Measurements from ENCODE around the gene ITPR1.
"Not testable (repeated sequence)": the region's sequence is repeated elsewhere in the genome, so short reads cannot be mapped to it uniquely, and the experiment has no call there.

The ITPR1 gene

DNA sequence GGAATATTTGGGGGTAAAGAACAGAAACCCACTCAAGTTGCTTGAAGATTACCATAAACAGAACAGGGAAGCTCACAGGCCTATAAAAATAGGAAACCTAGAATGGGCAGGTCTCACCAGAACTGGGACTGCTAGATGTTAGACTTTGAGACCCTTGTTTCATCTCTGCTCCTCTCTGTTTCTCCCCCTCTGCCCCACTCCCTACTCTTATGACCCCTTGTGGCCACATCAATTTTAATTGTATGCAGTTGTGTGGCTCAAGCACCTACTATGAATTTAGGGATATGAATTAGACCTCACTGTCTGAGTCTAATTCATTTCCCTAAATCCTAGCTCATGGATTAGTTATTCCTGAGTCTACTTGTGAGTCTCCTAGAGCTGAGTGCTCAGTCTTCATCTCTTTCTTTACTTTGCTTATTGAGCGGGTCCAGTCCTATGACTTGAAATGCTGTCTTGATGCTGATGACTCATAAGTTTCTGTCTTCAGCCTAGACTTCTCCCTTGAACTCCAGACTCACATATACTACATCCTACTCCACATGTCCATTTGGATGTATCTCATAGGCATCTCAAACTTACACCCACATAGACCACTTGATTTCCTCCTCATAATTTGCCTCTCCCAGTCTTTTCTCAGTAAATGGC is 78.7 kb downstream of the ITPR1 start:
- DNase-seq (ENCODE audit: low read depth), result no peak

DNA sequence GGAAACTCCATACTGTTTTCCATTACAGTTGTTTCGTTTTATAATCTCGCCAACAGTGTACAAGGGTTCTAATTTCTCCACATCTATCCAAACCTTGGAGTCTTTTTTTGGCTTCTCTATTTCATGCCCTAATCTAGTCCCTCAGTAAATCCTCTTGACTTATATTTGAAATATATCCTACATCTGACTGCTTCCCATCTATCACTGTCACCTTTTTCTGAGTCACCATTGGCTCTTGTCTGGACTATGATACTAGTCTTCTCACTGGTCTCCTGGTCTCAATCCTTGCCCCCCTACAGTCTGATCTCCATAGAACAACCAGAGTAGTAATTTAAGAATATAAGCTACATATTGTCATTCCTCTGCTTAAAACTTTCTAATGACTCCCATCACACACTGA is 80.0 kb downstream of the ITPR1 start:
- DNase-seq (ENCODE audit: low read depth), result no peak

- DNase-seq (ENCODE audit: low read depth), result no peak
Observed at GRCh38 chr3:4574426-4574965, 81.3 kb downstream of the ITPR1 start.

DNA sequence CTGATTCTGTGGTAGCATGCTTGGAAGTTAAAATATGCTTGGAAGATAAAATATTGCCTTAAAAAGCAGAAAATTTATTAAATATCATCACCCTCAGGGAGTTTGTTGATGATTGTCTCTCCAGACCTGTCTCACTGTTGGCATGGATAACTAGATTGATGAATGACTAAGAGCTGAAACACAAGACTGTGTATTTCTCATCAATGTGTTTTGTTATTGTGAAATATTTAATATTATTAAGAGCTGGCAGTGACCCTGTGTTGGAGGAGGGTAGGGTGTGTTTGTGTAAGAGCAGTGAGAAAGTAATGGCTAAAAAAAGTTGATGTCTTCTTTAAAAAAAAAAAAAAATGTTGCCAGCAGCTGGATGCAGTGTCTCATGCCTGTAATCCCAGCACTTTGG is 82.2 kb downstream of the ITPR1 start:
- DNase-seq (ENCODE audit: low read depth), result no peak

DNA sequence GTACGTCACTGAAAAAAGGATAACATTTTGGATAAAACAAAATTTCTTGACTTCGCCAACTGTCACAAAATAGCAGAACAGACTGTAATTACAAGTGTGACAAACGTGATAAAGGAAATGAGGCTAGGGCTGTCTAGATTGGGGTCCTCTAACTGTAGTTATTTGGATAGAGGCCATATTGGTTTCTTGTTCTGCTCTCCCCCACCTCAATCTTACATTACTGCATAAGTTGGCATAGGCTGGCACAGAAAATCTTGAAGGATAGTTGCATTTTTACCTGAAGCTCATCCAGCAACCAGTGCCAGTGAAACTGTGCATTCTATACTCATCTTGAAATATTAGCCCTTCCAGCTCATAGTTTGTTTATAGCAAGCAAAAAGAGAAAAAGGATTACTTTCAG is 84.6 kb downstream of the ITPR1 start:
- DNase-seq (ENCODE audit: low read depth), result no peak

DNA sequence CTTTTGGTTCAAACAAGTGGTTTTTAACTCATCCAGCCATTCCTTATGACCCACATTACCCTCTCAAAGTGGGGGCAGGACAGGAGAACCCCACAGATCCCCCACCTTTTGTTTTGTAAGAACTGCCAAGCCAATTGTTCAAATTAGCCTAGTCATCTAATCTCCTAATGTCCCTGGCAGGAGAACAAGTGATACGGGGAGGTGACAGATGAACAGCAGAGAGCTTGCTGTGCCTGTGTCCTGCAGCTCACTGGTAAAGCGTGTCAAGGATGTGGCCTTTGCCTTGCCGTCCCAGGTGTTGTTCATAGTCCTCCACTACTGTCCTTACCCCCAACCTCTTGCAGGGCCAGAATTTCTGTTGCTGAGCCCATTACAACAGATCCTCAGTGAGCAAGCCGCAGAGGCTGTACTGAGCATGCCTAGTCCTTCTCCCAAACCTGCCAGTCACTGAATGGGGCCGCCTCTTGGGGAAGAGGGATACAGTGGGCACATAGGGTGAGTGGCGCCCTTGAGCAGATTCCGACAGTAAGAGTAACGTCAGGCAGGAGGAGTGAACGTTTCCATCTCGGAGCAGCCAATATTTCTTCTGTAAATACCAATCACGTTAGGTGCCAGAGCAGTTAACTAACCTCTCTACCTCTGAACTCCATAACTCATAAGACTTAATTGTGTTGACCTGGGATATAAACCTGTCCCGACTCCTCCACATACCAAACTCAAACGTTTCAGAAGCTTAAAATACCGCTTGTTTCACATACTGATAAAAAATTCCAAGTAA is 87.4 kb downstream of the ITPR1 start:
- DNase-seq (ENCODE audit: low read depth), result no peak

DNA sequence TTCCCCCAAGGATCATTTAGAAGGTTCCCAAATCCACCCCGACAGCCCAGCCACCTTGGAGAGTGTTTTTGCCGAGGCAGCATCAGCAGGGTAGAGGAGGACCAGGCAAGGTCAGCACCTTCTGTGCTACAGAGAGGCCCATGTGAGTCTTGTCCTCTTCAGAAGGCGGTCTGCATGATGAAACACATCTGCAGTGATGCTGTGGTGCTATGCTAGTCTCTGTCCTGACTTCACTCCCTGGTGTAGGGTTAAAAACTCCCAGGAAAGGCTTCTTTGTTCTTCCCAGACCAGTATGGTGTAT is 87.9 kb downstream of the ITPR1 start:
- DNase-seq (ENCODE audit: low read depth), result no peak

GRCh38 chr3:4581498-4581897 is 88.3 kb downstream of the ITPR1 start:
- DNase-seq (ENCODE audit: low read depth), result no peak

DNA sequence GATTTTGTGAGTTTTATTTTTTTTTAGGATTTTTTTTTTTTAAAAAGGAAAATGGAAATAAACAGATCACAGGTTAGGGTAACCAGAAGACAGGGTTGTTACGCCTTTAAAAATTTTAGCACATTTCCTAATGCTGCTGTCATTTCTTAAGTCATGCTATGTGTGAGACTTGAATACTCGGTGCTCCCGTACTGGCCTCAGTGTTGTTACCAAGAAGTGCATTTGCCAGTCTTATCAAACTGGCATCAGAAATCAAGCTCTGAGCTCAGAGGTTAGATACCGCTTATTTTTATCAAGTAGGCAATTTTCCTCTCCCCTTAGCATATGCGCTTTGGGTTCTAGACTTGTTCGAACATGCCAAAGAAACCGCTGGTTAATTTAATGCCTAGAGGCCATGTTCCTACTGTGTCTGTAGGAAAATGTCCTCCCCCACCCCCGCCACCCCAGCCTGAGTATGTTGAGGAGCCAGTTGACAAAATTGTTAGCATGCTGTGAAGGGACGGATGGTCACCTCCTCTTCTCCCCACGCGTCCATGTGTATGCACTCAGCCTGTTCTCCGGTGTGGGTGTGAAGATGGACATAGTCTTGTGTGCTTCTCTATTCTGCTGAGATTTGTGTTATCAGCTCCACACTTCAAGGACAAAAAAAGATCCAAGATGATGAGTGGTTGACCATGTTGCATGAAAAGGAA is 88.9 kb downstream of the ITPR1 start:
- no peak for DNase-seq (ENCODE audit: low read depth)

DNA sequence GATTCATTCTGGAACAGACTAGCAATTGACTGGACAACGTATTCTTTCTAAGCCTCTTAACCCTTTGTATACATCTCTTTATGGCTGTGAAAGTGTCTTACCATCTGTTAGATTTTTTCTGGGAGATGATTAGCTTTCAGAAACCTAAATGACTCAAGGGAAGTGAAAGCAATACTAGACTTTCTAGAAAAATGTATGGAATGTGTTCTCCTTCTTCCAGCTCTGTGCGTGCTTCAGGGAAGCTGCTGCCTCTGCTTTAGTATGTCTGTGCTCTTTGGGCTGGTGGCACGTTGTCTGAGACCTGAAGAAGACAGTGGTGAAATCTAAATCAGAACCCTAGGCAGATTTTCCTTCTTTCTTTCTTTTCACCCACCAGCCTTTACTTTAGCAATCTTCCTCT is 89.5 kb downstream of the ITPR1 start:
- DNase-seq (ENCODE audit: low read depth), result no peak

- no peak for DNase-seq (ENCODE audit: low read depth)
Observed at GRCh38 chr3:4583416-4583815, 90.3 kb downstream of the ITPR1 start.

GRCh38 chr3:4584456-4585249 is 91.5 kb downstream of the ITPR1 start:
- no peak for DNase-seq (ENCODE audit: low read depth)

DNA sequence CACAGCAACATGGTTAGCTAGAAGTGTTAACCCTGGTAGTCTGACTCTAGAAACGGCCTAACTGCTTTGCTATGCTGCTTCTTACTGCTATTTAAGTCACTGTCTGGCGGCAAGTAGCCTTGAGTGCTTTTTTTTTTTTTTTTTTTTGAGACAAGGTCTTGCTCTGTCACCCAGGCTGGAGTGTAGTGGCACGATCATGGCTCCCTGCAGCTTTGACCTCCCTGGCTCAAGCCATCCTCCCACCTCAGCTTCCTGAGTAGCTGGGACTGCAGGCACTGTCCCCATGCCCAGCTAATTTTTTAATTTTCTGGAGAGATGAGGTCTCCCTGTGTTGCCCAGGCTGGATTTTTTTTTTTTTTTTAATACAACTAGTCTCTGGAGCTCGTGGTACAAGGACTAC is 93.2 kb downstream of the ITPR1 start:
- no peak for DNase-seq (ENCODE audit: low read depth)

- DNase-seq (ENCODE audit: low read depth), result no peak
Observed at GRCh38 chr3:4587061-4587837, 94.1 kb downstream of the ITPR1 start.

GRCh38 chr3:4587838-4588105 is 94.6 kb downstream of the ITPR1 start:
- no peak for DNase-seq (ENCODE audit: low read depth)

GRCh38 chr3:4588466-4588865 is 95.3 kb downstream of the ITPR1 start:
- no peak for DNase-seq (ENCODE audit: low read depth)

- no peak for DNase-seq (ENCODE audit: low read depth)
Observed at GRCh38 chr3:4589475-4590097, 96.4 kb downstream of the ITPR1 start.

DNA sequence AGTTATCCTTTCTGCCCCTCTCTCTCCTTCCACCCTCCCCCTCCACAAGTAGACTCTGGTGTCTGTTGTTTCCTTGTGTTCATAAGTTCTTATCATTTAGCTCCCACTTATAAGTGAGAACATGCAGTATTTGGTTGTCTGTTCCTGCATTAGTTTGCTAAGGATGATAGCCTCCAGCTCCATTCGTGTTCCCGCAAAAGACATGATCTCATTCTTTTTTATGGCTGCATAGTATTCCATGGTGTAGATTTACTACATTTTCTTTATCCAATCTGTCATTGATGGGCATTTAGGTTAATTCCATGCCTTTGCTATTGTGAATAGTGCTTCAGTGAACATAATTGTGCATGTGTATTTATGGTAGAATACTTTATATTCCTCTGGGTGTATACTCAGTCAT is 97.7 kb downstream of the ITPR1 start:
- not testable (repeated sequence) for DNase-seq (ENCODE audit: low read depth)

GRCh38 chr3:4591669-4592068 is 98.5 kb downstream of the ITPR1 start:
- no peak for DNase-seq (ENCODE audit: low read depth)

GRCh38 chr3:4593014-4593413 is 99.9 kb downstream of the ITPR1 start:
- no peak for DNase-seq (ENCODE audit: low read depth)

DNA sequence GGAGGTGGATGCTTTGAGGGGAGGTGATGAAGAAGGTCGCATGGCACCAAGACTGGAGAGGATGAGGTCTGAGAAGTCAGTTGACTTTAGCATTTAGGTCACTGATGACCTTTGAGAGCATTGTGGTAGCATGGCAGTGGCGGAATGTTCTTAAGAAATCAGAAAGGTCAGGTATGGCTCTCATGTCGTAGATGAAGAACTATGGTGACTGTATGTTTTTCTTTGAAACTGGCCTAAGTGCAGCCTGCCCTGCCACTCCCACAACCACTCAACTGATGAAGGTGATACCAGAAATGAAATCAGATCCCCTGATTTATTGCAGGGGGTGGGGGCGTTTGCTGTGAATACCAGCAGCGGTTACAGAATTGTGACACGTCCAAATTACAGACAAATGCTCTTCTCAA is 102.6 kb downstream of the ITPR1 start:
- no peak for DNase-seq (ENCODE audit: low read depth)
